HG02852 (cell line): ENCODE data around the gene NELFB.

ENCODE experiments used
- ATAC-seq: cut with Tn5 transposase; IDR thresholded peaks from one replicate; pipeline ENCODE4 v1.9.1; 2021; ENCODE audit warnings: mild to moderate bottlenecking, moderate library complexity; ENCODE audit not compliant: unreplicated experiment

NELFB gene

DNA sequence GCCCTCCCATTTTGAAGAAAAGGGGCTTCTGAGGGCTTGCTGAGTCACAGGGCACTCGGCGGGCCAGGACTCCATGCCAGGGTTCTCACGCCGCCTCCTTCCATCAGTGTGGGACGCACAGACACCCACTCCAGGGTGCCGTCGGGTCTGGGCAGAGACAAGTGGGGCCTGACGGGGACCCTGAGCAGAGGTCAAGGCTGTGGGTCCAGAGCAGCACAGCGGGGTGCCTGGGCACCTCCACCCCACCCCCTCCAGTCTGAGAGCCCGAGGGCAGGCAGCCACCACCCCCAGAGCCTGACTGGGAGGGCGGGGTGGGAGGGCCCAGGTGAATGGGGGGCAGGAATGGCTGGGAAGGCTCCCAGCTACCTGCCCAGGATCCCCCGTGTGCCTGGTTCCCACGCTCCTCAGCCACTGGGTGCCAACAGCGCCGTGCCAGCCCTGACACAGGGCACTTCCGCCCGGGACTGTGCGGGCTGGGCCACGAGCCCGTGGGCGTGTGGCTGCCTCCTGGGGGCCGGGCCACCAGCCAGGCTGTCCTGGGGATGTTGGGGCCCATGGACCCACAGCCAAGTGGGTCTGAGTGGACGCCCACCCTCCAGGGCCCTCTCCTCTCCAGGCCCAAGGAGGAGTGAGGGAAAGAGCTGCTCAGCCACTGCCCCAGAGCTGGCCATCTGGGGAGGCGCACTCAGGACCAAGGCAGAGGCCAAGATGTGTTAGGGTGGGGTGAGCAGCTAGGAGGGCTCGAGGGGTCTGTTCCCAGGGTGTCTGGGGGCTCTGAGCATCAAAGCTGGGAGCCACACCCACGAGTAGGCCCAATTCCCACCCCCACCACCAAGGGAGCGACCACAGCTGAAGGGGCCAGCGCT, 57.1 kb downstream of the NELFB start:
- ATAC-seq, result no peak

- no peak for ATAC-seq
Observed at GRCh38 chr9:137312852-137313325, 57.8 kb downstream of the NELFB start.

GRCh38 chr9:137313326-137313936, 58.3 kb downstream of the NELFB start:
- no peak for ATAC-seq

GRCh38 chr9:137313956-137314560, 58.9 kb downstream of the NELFB start:
- ATAC-seq, result no peak

- ATAC-seq, result no peak
Observed at GRCh38 chr9:137314561-137315560, 59.7 kb downstream of the NELFB start.

DNA sequence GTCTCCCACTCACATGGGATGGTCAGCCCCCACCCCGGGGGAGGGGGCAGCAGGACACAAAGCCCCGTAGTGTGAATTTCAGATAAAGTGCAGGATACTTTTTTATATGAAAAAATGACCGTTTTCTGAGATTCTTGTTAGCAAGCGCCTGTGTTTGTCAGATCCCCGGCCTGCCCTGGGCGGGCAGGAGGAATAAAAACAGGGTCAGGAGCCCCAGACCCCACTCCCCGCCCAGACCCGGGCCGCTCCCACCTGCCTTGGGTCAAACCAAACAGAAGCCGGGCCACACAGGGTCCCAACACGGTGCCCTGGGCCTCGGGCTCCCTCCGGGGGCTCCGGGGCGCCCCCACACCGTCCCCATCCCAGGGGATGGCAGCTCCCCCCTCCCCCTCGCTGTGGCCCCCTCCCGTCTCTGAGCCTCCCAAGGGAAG, 60.5 kb downstream of the NELFB start:
- ATAC-seq, result no peak

GRCh38 chr9:137316012-137316981, 61.2 kb downstream of the NELFB start:
- no peak for ATAC-seq

DNA sequence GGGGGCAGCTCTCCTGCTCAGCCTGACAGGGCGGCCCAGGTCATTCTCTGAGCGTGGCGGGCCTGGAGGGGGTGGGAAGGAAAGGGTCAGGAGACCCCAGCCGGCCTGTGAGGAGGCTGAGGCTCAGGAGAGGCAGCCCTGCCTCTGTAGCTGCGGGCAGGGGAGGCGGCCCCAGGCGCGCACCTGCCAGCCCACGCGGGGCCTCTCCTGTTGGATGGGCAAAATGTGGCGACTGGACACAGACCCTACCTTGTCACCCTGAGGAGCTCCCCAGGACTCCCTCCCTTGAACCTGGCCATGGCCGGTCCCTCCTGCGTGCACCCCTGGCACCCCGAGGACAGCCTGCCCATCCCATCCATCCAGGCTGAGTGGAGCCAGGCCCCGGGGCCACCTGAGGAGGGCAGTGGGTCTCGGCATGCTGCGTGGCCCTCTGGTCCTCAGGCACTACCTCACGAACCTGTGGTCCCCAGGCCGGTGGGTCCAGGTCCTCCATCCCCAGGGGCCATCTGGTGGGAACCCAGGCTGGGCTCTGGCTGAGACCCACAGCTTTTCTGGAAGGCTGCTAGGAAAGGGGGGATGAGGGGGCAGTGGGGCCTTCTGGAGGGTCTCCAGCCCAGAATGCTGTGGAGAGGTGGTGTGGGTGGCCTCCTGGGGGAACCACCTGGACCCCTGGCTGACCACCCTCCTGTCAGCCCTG, 62.0 kb downstream of the NELFB start:
- no peak for ATAC-seq

DNA sequence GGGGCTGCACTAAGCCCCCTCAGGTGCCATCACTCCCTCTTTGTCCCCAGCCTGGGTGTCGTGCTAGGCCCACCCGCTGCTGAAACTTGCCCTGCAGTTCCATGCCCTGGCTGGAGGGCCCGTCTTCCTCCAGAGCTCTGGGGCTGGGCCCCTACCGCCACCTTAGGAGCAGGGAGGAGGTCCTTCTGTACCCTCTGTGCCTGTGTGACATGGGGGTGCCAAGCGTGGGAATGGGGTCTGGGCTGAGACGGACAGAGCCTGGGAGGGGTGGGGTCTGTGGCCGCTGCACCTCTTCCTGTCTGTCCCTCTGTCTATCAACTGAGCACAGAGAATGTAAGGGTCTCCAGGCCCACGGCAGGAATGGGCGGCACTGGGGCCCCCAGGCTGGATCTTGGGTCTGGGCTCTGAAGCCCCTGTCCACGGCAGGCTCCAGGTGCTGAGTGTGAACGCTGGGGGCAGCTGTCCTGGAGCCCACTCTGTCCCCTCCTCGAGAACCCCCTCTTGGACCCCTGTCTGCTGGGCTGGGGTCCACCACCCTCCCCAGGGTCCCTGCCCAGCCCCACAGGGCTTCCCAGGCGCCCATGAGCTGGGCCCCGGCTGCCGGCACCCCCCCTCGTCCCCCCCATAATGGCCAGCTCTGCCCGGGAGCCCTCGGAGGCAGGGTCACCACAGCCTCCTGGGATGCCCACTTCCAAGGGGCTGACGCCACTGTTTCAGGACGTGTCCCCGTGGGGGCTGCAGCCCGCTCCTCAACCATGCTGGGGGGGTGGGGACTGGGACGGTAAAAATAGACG, 62.8 kb downstream of the NELFB start:
- ATAC-seq, result no peak

DNA sequence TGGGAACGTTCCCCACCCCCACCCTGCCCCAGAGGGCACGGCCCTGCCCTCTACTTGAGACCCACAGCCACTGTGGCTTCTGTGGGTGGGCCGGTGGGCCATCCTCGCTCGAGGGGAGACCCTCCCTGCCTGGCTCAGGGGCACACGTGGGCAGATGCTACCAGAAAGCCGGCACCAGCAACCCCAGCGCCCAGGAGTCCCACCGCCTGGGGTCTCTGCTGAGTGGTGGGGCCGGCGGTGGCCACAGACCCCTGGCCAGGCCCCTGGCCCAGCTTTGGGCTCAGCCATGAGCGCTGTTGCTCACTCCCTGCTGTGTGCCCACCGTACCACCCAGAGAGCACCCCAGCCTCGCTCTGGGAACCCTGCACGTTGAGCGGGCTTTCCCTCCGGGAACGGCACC, 63.5 kb downstream of the NELFB start:
- ATAC-seq, result no peak

GRCh38 chr9:137319011-137319738, 64.0 kb downstream of the NELFB start:
- ATAC-seq, result no peak

GRCh38 chr9:137319739-137320551, 64.8 kb downstream of the NELFB start:
- ATAC-seq, result no peak

GRCh38 chr9:137320555-137321384, 65.6 kb downstream of the NELFB start:
- no peak for ATAC-seq

DNA sequence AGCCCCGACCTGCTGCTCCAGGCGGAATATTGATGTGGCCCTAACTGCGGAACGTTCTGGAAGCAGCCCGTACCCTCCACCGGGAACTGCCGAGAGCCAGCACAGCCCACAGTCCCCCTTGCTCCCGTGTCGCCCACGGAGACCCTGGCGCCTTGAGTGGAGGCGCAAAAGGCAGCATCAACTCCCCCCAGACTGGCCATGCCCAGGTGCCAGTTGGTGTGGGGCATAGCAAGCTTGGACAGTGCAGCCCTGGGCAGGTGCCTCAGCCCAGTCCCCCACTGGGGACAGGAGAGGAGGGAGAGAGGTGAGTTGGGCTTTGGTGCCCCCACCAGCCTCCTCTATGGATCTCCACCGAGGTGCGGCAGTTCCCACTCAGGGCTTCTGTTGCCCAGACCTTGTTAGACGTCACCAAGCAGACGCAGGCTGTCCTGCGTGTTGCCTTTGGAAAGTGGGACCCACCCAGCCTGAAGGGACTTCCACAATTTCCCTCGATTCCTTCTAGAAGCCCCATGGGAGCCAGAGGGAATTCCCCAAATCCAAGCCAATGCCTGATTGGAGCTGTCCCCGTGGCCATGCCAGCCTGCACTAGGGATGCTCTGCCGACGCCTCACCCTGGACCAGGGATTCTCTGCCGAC, 66.7 kb downstream of the NELFB start:
- ATAC-seq, result no peak
